PFSK-1 (cell line): Measurements from ENCODE around the gene OBSL1.
A peak's percentile ranks its signal among the peaks of the same experiment; 100 is the strongest.

ENCODE experiments used
- FOXP2 ChIP-seq: optimal IDR thresholded peaks from 2 replicates; pipeline ENCODE3; 2011; ENCODE audit warnings: borderline replicate concordance, control low read depth, inconsistent platforms; ENCODE audit not compliant: insufficient read depth; ENCODE audit errors: extremely low read length, extremely low read depth
- POLR2AphosphoS5 ChIP-seq: IDR thresholded peaks from 2 replicates; pipeline ENCODE4 v1.6.1; 2012; ENCODE audit warnings: low read depth, mild to moderate bottlenecking, control low read depth, low read length, moderate library complexity
- REST ChIP-seq, 2 experiments: IDR thresholded peaks; 2 replicates each; pipeline versions ENCODE4 v1.6.1 to v1.8.0; 2011 to 2012; ENCODE audit warnings: low read depth in 2 of 2, low read length in 2 of 2, control low read depth in 1 of 2, inconsistent platforms in 1 of 2, mild to moderate bottlenecking in 1 of 2, moderate library complexity in 1 of 2; ENCODE audit not compliant: insufficient read depth in 1 of 2
- SIN3A ChIP-seq: IDR thresholded peaks from 2 replicates; pipeline ENCODE4 v1.6.1; 2012; ENCODE audit warnings: mild to moderate bottlenecking, low read length, moderate library complexity, borderline replicate concordance; ENCODE audit not compliant: insufficient read depth
- TAF1 ChIP-seq: IDR thresholded peaks from 2 replicates; pipeline ENCODE4 v1.6.1; 2012; ENCODE audit warnings: low read length, control low read depth, borderline replicate concordance; ENCODE audit not compliant: insufficient read depth

OBSL1 gene

GRCh38 chr2:219507581-219508443, 63.5 kb downstream of the OBSL1 start:
- no peak for TF ChIP-seq FOXP2
- peak; percentile 73 to 85 for TF ChIP-seq REST (IDR thresholded peaks at IDR 0.05; ENCODE audit: insufficient read depth in 1 of 2, low read depth in 2 of 2, low read length in 2 of 2)
- TF ChIP-seq SIN3A: no peak
- no peak for TF ChIP-seq POLR2AphosphoS5
- TF ChIP-seq TAF1: no peak

- no peak for TF ChIP-seq POLR2AphosphoS5
- no peak for TF ChIP-seq FOXP2
- TF ChIP-seq REST (IDR thresholded peaks at IDR 0.05; ENCODE audit: insufficient read depth in 1 of 2, low read depth in 2 of 2, low read length in 2 of 2): no peak
- no peak for TF ChIP-seq TAF1
- TF ChIP-seq SIN3A: no peak
Measured at GRCh38 chr2:219506802-219507526, 64.4 kb downstream of the OBSL1 start.

- no peak for TF ChIP-seq SIN3A
- no peak for TF ChIP-seq TAF1
- TF ChIP-seq POLR2AphosphoS5: no peak
- no peak for TF ChIP-seq FOXP2
- TF ChIP-seq REST (IDR thresholded peaks at IDR 0.05; ENCODE audit: insufficient read depth in 1 of 2, low read depth in 2 of 2, low read length in 2 of 2): no peak
Measured at GRCh38 chr2:219506153-219506801, 65.1 kb downstream of the OBSL1 start.

- no peak for TF ChIP-seq POLR2AphosphoS5
- no peak for TF ChIP-seq TAF1
- no peak for TF ChIP-seq FOXP2
- TF ChIP-seq REST (IDR thresholded peaks at IDR 0.05; ENCODE audit: insufficient read depth in 1 of 2, low read depth in 2 of 2, low read length in 2 of 2): no peak
- no peak for TF ChIP-seq SIN3A
Measured at GRCh38 chr2:219505585-219505984, 65.8 kb downstream of the OBSL1 start.
